ENCODE data around the gene ATP8A1.

- no peak for TF ChIP-seq CTCF (IDR thresholded peaks at IDR 0.05; ENCODE audit: low read depth, low read length)
- TF ChIP-seq EZH2phosphoT487 (IDR thresholded peaks at IDR 0.05; ENCODE audit: low read depth): no peak
These were observed 46.0 kb downstream of the ATP8A1 start for GRCh38 chr4:42610941-42611340.

Measured in OCI-LY3 (cell line).